Body of pancreas (tissue), 4 donors: ENCODE measurements around the gene DMRTC2. TPM values are rescaled to one million over a fixed set of nuclear protein-coding genes. Genes with fewer than 3 reads are reported as not detected.

Experiments used
- ATAC-seq: fragments of 150-250 bp; one replicate; pipeline ENCODE4 v1.9.1; 2016
- DNase-seq, 4 donors: peaks; one replicate each; pipeline ENCODE4 v3.0.0-alpha.2; 2019
- H3K27ac ChIP-seq, 4 donors: fragments of 200-600 bp; sonication (generic); 1 replicate in 3 of 4; 2 replicates in 1 of 4; pipeline versions ENCODE4 v1.5.1 to v1.6.1; 2016 to 2019; ENCODE audit warnings: mild to moderate bottlenecking in 1 of 4, mixed read lengths in 1 of 4, moderate library complexity in 1 of 4
- H3K27me3 ChIP-seq, 2 donors: fragments of 200-600 bp; sonication (generic); one replicate each; pipeline ENCODE4 v1.6.0; 2016; ENCODE audit warnings: mild to moderate bottlenecking in 1 of 2
- H3K36me3 ChIP-seq, 2 donors: fragments of 200-600 bp; sonication (generic); replicated peaks in 1 of 2; 2 replicates each; pipeline ENCODE4 v1.5.1; 2016; ENCODE audit warnings: low read depth in 2 of 2; ENCODE audit not compliant: insufficient read depth in 1 of 2
- H3K4me1 ChIP-seq: fragments of 200-600 bp; sonication (generic); one replicate; pipeline ENCODE4 v1.6.0; 2016
- H3K4me3 ChIP-seq, 2 donors: fragments of 200-600 bp; sonication (generic); 1 replicate in 1 of 2; 2 replicates in 1 of 2; pipeline ENCODE4 v1.5.1; 2016 to 2019
- H3K9me3 ChIP-seq, 3 donors: fragments of 200-600 bp; sonication (generic); 1 replicate in 2 of 3; 2 replicates in 1 of 3; pipeline ENCODE4 v1.5.1; 2016
- CTCF ChIP-seq, 7 experiments: fragments of 450-650 bp in 4 of 7; fragments of 200-600 bp in 3 of 7; sonication (generic) in 3 of 7; IDR thresholded peaks; one replicate each; pipeline ENCODE4 v1.5.1; 2016 to 2019; ENCODE audit warnings: antibody characterized with exemption in 7 of 7
- POLR2A ChIP-seq, 3 donors: fragments of 450-650 bp; IDR thresholded peaks; one replicate each; pipeline ENCODE4 v1.6.1; 2016; ENCODE audit warnings: antibody characterized with exemption in 3 of 3, mild to moderate bottlenecking in 2 of 3
- WGBS, 2 donors: methylation state at CpG; one replicate each; pipeline ENCODE4 v1.1.5; 2017; 5-methylcytosine and 5-hydroxymethylcytosine counted together
- intact Hi-C: fragments of 100-400 bp; cut with DNase I; formaldehyde crosslinking; loops from one replicate; pipeline ENCODE4 v1.15.1; 2023
- total RNA-seq, 2 donors: library from RNA; depleted of rRNA; stranded (reverse); fragments of >200 nt; gene quantifications; one replicate each; pipeline ENCODE4 v1.1.0, GENCODE V29; 2016

The DMRTC2 gene
- total RNA-seq, 2 donors from 2014 or later: not detected

GRCh38 chr19:41839211-41839610, 5.6 kb upstream of the DMRTC2 start:
- Histone ChIP-seq H3K9me3 (no peaks in the 10 kb centered on the region), H3K4me1 (no peaks in the 10 kb centered on the region), H3K36me3 (no peaks in the 10 kb centered on the region), H3K27me3 (no peaks in the 10 kb centered on the region), H3K4me3 (no peak overlapping the region), H3K27ac (no peak overlapping the region)
- no peak for ATAC-seq
- TF ChIP-seq POLR2A (IDR thresholded peaks at IDR 0.05): no peak
- 11 to 42% methylated on average over 1 to 2 of the region's 2 CpGs for WGBS, 2 donors
- no peak for DNase-seq
- intact Hi-C loops: no loop called here

- no peaks in the 10 kb centered on the region for H3K27me3 ChIP-seq
- TF ChIP-seq POLR2A (IDR thresholded peaks at IDR 0.05) (no peak), CTCF (IDR thresholded peaks at IDR 0.05) (no peak)
- DNase-seq (no peak), ATAC-seq (no peak)
- H3K4me3 ChIP-seq: no peak overlapping the region
- no peaks in the 10 kb centered on the region for H3K4me1 ChIP-seq
- H3K27ac ChIP-seq: no peak overlapping the region
- no peaks in the 10 kb centered on the region for H3K9me3 ChIP-seq
- no peaks in the 10 kb centered on the region for H3K36me3 ChIP-seq
- intact Hi-C loops: no loop called here
- 40 to 43% methylated on average over 6 to 7 of the region's 7 CpGs for WGBS, 2 donors
These were observed 1.5 kb upstream of the DMRTC2 start for GRCh38 chr19:41843371-41843770.

- H3K27ac ChIP-seq: no peak within 1 kb of the TSS
- intact Hi-C loops: no loop called here
- H3K4me3 ChIP-seq: no peak within 1 kb of the TSS
- no peak for DNase-seq
- WGBS, 2 donors: 74 to 75% methylated on average over 28 to 29 of the region's 30 CpGs
- ATAC-seq: no peak
- no peaks in the 10 kb centered on the region for H3K9me3 ChIP-seq
- H3K36me3 ChIP-seq: no peaks in the 10 kb centered on the region
- no peaks in the 10 kb centered on the region for H3K27me3 ChIP-seq
- H3K4me1 ChIP-seq: no peaks in the 10 kb centered on the region
- TF ChIP-seq POLR2A (IDR thresholded peaks at IDR 0.05) (no peak), CTCF (IDR thresholded peaks at IDR 0.05) (no peak)
These were observed 241 bp upstream of the DMRTC2 start, which contains the start of gene LYPD4 for GRCh38 chr19:41844601-41845000. TSS of gene LYPD4 (minus strand) at chr19:41844683. CDS start at chr19:41839285, 5,398 bp downstream.

- H3K27me3 ChIP-seq: no peaks in the 10 kb centered on the region
- no peak overlapping the region for H3K27ac ChIP-seq
- H3K9me3 ChIP-seq: no peaks in the 10 kb centered on the region
- TF ChIP-seq POLR2A (IDR thresholded peaks at IDR 0.05) (no peak), CTCF (IDR thresholded peaks at IDR 0.05) (no peak)
- 79 to 82% methylated on average over 17 to 23 of the region's 23 CpGs for WGBS, 2 donors
- no peaks in the 10 kb centered on the region for H3K4me1 ChIP-seq
- intact Hi-C loops: no loop called here
- DNase-seq (no peak), ATAC-seq (no peak)
- H3K36me3 ChIP-seq: no peaks in the 10 kb centered on the region
- H3K4me3 ChIP-seq: no peak overlapping the region
These were observed 279 bp downstream of the DMRTC2 start for GRCh38 chr19:41845051-41845590.

DNA sequence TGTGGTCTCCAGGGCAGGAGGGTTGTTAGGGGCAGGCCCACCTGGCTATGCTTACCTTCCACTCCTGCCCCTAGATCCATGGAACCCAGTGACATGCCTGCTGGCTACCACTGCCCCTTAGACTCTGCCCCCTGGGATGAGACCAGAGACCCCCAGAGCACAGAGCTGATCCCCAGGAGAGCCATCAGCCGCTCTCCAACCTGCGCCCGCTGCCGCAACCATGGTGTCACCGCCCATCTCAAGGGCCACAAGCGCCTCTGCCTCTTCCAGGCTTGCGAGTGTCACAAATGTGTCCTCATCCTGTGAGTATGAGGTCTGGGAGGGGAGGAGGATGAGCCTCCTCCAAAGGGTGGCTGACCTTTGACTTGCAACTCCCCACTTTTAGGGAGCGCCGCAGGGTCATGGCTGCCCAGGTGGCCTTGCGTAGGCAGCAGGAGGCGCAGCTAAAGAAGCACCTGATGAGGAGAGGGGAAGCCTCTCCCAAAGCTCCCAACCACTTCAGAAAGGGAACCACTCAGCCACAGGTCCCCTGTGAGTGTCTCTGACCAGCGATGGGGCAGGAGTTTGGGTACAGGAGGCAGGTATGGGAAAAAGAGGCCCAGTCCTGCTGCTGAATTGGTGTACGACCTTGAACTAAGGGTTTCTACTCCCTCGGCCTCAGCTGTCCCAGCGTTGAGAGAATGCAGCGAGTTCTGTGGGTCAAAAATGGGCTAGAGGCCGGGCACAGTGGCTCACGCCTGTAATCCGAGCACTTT, 2.7 kb downstream of the DMRTC2 start:
- no peak for TF ChIP-seq POLR2A (IDR thresholded peaks at IDR 0.05)
- no peak for TF ChIP-seq CTCF (IDR thresholded peaks at IDR 0.05)
- no peak overlapping the region for H3K27ac ChIP-seq
- no peaks in the 10 kb centered on the region for H3K27me3 ChIP-seq
- H3K4me1 ChIP-seq: no peaks in the 10 kb centered on the region
- no peak for ATAC-seq
- intact Hi-C loops: no loop called here
- no peaks in the 10 kb centered on the region for H3K9me3 ChIP-seq
- DNase-seq: no peak
- H3K4me3 ChIP-seq: no peak overlapping the region
- 74 to 81% methylated on average over 13 to 15 of the region's 19 CpGs for WGBS, 2 donors
- no peaks in the 10 kb centered on the region for H3K36me3 ChIP-seq
